ENCODE measurements around the gene TBC1D14.

Gene TBC1D14

DNA sequence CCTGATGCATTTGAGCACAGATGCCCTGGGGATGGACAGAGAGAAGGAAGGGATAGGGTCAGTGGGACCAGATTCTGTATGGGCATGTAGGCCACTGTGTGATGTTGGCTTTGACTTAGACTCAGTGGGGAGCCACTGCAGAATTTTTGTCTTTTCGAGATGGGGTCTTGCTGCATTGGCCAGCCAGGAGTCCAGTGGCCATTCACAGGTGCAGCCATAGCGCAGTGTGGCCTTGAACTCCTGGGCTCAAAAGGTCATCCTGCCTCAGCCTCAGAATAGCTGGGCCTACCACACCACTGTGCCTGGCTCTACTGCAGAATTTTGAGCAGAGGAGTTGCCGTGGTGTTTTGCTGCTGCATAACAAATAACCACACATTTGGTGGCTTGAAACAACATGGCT, 22.8 kb downstream of the TBC1D14 start:
- DNase-seq (ENCODE audit: insufficient read length, low spot score) (no peak), FAIRE-seq (no peak)
- TF ChIP-seq, protein P1, sequence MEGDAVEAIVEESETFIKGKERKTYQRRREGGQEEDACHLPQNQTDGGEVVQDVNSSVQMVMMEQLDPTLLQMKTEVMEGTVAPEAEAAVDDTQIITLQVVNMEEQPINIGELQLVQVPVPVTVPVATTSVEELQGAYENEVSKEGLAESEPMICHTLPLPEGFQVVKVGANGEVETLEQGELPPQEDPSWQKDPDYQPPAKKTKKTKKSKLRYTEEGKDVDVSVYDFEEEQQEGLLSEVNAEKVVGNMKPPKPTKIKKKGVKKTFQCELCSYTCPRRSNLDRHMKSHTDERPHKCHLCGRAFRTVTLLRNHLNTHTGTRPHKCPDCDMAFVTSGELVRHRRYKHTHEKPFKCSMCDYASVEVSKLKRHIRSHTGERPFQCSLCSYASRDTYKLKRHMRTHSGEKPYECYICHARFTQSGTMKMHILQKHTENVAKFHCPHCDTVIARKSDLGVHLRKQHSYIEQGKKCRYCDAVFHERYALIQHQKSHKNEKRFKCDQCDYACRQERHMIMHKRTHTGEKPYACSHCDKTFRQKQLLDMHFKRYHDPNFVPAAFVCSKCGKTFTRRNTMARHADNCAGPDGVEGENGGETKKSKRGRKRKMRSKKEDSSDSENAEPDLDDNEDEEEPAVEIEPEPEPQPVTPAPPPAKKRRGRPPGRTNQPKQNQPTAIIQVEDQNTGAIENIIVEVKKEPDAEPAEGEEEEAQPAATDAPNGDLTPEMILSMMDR (IDR thresholded peaks at IDR 0.05; ENCODE audit: insufficient read depth, missing control alignments): no peak

- DNase-seq (ENCODE audit: insufficient read length, low spot score) (no peak), FAIRE-seq (no peak)
- TF ChIP-seq, protein P1 (IDR thresholded peaks at IDR 0.05; ENCODE audit: insufficient read depth, missing control alignments): no peak
Measured at GRCh38 chr4:6932918-6933317, 23.3 kb downstream of the TBC1D14 start.

DNA sequence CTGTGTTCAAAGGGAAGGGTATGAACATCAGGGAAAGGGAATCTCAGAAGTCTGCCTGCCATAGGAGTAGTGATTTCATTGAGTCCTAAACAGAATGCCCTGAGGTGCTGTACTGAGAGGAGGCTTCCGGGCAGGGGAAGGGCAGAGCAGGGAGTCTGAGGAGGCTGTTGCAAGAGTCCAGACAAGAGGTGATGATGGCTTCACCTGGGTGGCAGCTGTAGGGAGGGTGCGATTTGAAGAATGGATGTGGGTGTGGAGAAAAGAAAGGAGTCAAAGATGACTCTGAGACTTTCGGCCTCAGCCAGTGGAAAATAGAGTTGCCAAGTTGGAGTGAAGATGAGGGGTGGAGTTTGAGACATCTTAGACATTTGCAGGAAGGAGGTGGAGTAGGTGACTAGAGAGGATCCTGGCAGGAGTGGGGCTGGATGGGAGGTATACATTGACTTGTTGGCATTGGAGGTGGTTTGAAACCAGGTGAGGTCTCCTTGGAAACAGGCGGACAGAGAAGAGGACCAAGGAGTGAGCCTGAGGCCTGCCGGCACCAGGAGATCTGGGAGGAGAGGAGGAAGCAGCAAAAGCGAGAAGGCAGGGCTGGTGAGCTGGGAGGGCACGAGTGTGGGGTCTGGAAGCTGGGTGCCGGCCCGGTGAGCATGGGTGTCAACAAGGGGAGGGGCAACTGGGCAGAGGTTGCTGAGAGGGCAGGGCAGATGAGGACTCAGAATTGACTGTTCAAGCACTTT, 24.2 kb downstream of the TBC1D14 start:
- no peak for DNase-seq (ENCODE audit: insufficient read length, low spot score)
- TF ChIP-seq, protein P1 (IDR thresholded peaks at IDR 0.05; ENCODE audit: insufficient read depth, missing control alignments): no peak
- FAIRE-seq: no peak

DNA sequence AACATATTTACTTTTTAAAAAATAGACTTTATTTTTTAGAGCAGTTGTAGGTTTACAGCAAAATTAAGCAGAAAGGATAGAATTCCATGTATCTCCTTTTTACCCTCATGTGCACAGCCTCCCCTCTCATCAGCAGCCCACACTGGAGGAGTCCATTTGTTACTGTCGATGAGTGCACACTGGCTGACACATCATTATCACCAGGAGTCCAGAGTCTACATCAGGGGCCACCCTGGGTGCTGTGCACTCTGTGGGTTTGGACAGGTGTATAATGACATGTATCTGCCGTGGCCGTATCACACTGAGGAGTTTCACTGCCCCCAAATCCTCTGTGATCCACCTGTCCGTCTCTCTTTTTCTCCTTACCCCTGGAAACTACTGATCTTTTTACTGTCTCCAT, 26.3 kb downstream of the TBC1D14 start:
- TF ChIP-seq, protein P1 (IDR thresholded peaks at IDR 0.05; ENCODE audit: insufficient read depth, missing control alignments): no peak
- DNase-seq (ENCODE audit: insufficient read length, low spot score): no peak
- FAIRE-seq: no peak

- FAIRE-seq (no peak), DNase-seq (ENCODE audit: insufficient read length, low spot score) (no peak)
- TF ChIP-seq, protein P1 (IDR thresholded peaks at IDR 0.05; ENCODE audit: insufficient read depth, missing control alignments): no peak
Measured at GRCh38 chr4:6937201-6937600, 27.6 kb downstream of the TBC1D14 start.

GRCh38 chr4:6937754-6938153, 28.1 kb downstream of the TBC1D14 start:
- FAIRE-seq: no peak
- no peak for DNase-seq (ENCODE audit: insufficient read length, low spot score)
- TF ChIP-seq, protein P1 (IDR thresholded peaks at IDR 0.05; ENCODE audit: insufficient read depth, missing control alignments): no peak

- TF ChIP-seq, protein P1 (IDR thresholded peaks at IDR 0.05; ENCODE audit: insufficient read depth, missing control alignments): no peak
- DNase-seq (ENCODE audit: insufficient read length, low spot score): no peak
- FAIRE-seq: no peak
Measured at GRCh38 chr4:6938237-6938636, 28.6 kb downstream of the TBC1D14 start.
